HG02571 (cell line): ENCODE data around the gene COX5A.
"Not testable (repeated sequence)": the region's sequence is repeated elsewhere in the genome, so short reads cannot be mapped to it uniquely, and the experiment has no call there.

Source experiments
- ATAC-seq: cut with Tn5 transposase; IDR thresholded peaks from one replicate; pipeline ENCODE4 v1.9.1; 2021; ENCODE audit warnings: mild to moderate bottlenecking, moderate library complexity; ENCODE audit not compliant: unreplicated experiment

COX5A gene

DNA sequence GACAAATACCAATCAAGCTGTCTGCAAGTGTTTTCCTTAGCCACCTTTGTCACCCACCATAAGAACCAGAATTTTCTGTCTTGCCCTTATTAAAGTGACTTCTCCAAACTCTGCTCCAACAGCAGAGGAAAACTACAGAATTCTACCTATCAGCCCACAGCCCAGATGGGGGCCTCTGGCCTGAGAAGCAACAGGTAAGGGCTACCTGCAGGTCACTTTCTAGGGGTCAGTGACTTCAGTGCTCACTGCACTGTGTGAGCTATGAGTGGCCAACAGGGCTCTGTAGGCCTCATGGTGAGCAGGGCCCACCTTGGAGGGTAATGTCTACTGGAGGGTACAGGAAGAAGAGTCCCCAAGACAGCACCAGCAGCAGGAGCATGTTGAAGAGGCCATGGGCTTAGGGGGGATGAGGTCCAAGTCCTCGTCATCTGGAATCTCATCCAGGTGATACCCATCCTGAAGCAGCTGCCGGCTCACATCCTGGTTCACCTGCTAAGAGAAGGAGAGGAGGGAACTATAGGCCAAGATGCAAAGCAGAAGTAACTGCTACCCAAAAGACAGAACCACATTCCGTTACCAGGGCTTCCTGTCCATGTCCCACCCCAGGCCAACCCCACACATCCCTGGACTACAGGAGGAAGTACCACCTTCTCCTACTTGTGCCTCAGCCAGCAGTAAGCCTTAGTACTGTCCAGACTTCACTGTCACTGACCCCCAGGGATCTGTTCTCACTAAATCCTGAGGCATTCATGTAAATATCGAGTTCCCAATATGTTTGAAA, 35.4 kb downstream of the COX5A start:
- ATAC-seq: no peak

DNA sequence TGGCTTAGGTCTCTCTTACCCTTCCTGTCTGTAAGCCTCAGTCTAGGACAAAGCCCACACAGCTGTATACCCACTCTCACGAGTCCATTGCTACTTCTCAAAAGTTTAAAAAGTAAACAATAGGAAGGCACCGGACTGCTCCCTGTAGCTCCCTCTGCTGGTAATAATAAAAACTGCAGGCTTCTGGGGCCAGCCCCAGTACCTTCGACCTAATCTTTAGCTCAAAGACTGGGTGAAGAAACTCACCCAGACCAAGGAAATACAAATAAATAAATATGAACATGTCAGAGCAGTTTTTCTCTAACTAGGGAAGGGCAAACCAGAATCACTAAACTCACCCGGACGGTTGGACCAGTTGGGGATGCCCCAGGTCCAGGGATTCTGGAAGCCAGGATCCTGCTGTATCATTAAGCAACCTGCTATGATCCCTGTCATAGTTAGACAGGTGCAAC, 36.2 kb downstream of the COX5A start:
- no peak for ATAC-seq

DNA sequence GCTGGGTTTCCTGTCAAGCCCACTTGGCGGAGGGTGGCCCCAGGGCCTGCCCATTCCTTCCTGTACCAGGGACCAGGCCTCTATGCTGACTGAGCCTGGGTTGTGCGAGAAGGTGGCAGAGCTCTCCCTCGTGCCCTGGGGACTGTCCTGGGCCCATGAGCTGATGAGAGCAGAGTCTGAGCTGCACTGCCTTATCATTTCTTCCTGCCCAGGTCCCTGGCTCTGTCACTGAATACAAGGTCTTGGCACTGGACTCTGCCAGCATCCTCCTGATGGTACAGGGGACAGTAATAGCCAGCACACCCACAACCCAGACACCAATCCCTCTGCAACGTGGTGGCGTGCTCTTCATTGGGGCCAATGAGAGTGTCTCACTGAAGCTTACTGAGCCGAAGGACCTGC, 40.6 kb downstream of the COX5A start:
- ATAC-seq: no peak

DNA sequence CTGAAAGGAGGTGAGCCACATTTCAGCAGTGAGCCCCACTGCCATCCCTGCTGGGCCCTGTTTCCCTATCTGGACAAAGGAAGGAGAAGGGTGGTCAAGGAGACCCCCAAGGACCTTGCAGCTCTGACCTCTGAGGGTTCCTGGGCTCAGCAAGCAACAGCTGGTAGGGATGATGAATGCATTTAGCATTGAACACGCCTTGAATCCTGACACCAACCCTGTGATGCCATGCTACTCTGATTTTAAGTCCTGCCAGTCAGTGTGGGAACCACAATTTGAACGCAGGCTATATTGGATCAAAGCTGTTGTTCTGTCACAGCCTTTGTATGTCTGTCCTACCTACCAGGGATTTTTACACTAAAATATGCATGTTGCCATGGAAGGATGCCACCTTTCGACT, 41.6 kb downstream of the COX5A start:
- ATAC-seq: no peak

DNA sequence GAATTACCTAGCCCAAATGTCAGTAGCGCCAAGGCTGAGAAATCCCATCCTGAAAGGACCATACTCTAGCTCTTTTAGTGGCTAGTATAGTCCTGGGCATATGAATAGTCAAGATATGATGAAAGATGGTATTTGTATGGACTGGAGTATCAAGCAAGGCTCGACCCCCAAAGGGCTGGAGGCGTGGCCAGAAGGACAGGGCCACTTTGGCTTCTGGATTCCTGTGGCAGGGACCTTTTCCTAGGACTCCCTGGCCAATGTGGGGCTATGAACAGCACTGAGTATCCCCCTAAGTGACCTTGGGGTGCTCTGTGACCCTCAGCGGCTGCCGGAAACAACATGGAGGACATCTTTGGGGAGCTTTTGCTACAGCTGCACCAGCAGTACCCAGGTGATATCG, 42.0 kb downstream of the COX5A start:
- no peak for ATAC-seq

DNA sequence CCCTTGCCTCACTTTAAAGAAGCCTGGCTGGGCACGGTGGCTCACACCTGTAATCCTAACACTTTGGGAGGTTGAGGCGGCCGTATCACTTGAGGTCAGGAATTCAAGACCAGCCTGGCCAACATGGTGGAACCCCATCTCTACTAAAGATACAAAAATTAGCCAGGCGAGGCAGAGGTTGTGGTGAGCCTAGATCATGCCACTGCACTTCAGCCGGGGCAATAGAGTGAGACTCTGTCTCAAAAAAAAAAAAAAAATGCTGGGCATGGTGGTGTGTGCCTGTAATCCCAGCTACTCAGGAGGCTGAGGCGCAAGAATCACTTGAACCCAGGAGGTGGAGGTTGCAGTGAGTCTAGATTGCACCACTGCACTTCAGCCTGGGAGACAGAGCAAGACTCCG, 43.5 kb downstream of the COX5A start:
- ATAC-seq: not testable (repeated sequence)

DNA sequence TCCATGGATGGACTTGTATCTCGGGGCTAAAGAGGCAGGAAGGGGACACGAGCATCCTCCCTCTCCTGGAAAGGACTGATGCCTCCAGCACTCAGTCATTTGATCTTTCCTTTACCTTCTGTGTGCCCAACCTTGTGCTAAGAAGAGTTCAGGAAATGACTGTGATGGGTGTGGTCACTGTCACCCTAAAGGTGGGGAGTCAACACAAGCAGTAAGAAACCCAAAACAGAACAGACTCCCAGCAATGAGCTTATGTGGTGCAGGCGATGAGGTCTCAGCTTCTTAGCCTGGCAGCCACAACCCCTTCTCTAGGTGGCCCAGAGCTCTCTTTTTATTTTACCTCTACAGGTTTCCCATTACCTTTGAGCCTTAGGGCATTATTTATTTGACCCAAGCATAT, 44.2 kb downstream of the COX5A start:
- no peak for ATAC-seq

DNA sequence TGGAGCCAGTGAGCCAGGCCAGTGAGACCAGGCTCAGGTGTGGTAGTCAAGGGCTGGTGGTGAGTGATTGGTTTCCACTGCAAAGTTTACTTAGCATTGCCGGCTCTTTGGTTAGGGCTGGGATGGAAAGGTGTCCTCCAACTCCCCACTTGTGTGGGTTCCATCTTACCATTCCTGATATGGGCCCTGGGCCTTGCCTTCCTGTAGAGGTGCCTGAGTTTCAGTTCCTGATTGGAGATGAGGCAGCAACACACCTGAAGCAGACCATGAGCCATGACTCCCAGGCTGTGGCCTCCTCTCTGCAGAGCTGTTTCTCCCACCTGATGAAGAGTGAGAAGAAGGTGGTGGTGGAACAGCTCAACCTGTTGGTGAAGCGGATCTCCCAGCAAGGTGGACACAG, 44.9 kb downstream of the COX5A start:
- no peak for ATAC-seq

DNA sequence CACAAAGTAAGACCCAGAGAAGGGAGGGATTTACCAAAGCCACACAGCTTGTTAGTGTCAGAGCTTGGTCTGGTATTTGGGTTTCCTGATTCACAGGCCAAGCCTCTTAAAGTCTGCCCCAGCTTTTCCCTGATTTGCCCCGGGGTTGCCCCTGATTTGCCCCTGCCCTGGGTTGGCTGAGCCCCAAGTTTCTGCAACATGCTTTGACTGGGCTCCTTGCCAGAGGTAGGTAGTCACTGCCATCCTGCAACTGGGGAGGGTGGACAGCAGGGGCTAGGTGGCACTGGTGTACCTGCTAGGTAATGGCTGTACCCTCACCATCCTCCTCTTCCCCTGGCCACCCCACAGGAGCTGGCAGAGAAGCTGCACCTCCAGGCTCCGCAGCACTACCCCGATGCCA, 45.6 kb downstream of the COX5A start:
- no peak for ATAC-seq

DNA sequence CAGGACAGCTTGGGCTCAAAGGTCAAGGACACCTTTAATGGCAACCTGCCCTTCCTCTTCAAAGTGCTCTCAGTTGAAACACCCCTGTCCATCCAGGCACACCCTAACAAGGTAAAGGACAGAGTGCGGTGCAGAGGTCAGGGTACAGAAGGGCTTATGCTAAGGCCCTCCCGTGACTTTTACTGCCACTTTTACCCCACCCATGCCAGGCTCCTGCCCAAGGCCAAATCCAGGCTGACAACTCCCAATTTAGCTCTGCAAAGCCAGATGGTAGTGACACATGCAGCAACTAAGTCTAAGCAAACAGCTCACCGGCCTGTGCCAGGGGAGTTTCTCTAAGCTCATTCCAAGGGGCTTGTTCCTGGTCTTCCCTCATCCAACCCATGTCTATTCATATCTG, 46.4 kb downstream of the COX5A start:
- no peak for ATAC-seq

DNA sequence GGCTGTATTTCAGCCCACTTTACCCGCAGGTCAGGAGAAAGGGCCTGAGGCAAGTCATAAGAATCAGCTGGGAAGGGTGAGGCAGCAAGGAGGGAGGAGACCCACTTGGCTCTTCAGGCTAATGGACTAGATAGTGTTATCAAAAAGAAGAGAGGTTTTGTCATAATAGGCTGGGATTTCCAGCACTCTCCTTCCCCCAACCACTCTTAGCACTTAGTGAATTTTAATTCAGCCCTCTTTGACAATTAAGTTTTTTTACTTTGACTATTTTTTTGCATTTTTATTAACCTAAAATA, 47.3 kb downstream of the COX5A start:
- no peak for ATAC-seq

DNA sequence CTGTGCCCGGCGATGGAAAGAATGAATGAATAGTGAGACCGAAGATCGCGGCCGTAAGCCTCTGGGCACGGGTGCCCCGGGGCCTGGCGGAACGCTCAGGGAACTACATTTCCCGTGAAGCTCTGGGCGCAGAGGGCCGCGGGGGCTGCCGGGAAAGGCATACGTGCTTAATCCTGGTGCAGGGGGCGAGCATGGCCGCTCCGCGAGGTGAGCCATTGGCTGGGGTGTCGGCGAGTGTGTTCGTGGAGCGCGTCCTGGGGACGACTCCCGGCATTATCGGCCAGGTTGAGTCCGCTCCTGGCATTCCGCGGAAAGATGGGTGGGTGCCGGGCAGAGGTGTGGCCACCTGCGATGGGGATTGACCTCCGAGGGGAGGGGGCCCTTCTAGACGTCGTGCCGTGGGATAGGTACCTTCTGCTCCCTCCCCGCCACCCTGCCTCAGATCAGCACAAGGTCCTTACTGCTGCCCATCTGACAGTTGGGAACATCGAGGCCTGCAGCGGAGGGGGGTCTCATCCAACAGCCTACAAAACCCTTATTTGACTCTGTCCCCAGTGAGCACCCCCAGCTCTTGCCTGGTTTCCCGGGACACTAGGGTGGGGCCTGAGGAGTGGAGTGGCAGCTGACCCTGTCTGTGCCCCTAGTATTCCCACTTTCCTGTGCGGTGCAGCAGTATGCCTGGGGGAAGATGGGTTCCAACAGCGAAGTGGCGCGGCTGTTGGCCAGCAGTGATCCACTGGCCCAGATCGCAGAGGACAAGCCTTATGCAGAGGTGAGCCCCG, 47.8 kb downstream of the COX5A start, which contains the start of gene MPI:
Gene MPI (plus strand): TSS at position 160 of the 782 bp plus-strand sequence. CDS start 32 bp downstream, at position 192.
- ATAC-seq: peak; percentile 89

DNA sequence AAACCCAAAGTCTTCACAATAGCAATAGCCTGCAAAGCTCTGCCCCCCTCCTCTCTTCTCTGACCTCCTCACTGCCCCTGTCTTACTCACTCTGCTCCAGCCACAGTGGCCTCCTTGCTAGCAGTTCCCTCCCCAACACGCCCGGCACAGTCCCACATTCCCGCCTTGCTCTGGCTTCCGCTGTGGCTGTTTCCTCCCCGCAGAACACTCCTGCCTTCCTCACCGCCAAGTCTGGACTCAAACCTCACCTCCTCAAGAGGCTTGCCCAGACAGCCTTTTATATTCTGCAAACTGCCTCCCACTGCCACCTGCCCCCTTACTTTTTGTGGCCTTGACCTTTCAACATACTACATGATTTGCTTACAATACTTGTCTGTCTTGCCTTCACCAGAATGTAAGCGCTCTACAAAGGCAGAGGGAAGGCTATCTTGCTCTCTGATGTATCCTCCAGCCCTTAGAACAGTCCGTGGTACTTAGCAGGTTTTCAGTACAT, 48.4 kb downstream of the COX5A start:
- ATAC-seq: peak; percentile 21

DNA sequence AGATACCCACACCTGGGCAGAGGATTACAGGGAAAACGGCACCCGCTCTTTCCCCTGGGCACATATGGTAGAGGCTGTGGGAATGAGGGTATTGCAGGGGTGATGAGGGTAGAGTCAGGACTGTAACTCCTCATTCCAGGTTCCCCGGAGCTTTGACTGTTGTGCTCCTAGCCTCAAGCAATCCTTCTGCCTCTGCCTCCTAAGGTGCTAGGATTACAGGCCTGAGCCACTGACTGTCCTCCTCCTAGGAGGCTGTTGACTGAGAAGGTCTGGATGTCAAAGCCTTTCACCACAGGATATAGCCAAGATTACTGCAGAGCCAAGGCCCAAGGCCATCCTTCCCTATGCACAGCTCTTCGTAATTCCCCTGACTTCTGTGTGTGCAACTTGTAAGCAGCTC, 49.2 kb downstream of the COX5A start:
- ATAC-seq: no peak

DNA sequence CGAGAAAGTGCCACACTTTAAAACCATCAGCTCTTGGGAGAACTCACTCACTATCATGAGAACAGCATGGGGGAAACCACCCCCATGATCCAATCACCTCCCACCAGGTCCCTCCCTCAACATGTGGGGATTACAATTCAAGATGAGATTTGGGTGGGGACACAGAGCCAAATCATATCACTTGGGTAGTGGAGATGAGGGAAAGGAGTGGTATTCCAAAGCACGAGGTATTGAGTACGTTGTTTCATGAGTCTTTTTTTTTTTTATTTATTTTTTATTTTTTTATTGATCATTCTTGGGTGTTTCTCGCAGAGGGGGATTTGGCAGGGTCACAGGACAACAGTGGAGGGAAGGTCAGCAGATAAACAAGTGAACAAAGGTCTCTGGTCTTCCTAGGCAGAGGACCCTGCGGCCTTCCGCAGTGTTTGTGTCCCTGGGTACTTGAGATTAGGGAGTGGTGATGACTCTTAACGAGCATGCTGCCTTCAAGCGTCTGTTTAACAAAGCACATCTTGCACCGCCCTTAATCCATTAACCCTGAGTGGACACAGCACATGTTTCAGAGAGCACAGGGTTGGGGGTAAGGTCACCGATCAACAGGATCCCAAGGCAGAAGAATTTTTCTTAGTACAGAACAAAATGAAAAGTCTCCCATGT, 50.2 kb downstream of the COX5A start:
- not testable (repeated sequence) for ATAC-seq

DNA sequence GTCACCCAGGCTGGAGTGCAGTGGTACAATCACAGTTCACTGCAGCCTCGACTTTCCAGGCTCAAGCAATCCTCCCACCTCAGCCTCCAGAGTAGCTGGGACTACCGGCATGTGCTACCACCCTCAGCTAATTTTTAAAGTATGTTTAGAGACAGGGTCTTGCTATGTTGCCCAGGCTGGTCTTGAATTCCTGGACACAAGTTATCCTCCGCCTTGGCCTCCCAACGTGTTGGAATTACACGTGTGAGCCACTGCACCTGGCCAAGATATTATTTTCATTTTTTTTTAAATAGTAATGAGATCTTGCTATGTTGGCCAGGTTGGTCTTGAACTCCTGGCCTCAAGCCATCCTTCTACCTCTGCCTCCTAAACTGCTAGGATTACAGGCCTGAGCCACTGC, 52.4 kb downstream of the COX5A start:
- ATAC-seq: no peak

DNA sequence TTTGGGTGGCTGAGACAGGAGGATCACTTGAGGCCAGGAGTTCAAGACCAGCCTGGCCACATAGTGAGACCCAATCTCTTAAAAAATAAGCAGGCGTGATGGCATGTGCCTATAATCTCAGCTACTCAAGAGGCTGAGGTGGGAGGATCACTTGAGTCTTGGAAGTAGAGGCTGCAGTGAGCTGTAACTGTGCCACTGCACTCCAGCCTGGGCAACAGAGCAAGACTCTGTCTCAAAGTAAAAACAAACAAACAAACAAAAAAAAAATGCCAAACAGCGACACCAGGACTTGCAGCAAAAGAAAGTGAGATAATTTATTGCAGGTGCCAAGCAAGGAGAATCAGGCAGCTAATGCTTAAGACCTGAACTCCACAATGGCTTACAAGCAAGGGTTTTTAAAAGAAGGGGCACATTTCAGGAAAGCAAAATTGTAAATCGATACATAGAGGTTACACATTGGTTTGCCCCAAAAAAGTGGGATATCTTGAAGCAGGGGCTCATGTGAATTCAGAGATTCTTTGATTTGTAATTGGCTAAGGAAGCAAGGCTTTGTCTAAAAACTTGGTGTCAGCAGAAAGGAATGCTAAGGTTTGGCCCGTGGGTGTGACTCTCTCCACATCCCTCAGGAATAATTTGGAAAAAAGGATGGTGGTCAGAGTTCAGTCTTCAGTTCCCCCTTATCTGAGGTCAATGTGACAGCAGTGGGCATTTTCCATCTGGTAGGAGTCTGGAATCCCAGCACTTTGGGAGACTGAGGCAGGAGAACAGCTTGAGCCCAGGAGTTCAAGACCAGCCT, 53.2 kb downstream of the COX5A start:
- ATAC-seq: no peak

DNA sequence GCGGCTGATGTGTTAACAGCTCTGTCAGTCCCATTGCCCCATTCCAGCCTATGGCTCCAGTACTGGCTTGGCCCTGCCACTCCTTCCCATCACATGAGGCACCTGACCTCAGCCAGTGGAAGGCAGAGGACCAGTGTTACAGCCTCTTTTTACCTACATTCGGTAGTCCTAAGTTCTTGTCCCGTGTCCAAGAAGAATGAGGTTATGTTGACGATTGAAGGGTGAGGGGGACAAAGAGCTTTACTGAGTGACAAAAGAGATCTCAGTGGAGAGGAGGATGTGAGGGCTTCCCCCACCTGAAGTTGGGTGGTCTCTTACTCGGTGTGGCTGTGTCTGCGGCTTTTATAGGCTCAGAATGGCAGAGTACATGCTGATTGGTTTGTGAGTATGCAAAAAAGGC, 55.3 kb downstream of the COX5A start:
- ATAC-seq: no peak

DNA sequence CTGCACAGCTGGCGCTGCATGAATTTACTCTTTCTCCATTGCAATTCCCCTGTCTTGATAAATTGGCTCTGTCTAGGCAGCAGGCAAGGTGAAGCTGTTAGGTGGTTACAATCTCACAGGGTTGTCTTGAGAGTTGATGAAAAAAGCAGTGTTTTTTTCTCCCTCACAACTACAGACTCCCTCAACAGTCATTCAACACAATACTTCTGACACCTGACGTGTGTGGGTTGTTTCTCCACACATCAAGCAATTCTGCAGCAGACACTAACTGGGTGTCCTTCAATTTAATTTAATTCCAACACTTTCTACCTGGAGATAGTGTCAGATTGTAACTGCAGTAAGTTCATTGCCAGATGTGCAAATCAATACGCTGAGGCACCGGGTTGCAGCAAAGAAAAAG, 59.6 kb downstream of the COX5A start:
- ATAC-seq: no peak

DNA sequence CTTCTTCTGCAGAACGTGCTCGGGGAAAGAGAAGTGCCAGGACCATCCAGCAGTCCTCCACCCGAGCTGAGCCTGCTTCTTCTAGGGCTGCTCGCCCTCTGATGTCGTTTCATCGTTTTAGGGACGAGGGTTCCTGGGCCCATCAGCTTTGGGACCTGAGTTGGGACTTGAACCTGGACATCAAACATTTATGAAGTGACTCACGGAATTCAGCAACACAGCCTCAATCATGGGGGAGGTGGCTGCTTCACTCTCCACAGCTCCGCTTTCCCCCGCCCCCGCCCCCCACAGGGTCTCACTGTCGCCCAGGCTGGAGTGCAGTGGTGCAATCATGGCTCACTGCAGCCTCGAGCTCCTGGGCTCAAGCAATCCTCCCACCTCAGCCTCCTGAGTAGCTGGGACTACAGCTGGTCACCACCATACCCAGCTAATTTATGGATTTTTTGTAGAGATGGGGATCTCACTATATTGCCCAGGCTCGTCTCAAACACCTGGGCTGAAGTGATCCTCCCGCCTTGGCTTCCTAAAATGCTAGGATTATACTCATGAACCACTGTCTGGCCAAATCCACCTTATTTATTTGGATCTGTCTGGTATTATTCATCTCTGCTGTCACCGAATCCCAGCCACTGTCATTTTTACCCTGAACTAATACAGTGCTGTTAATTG, 64.0 kb downstream of the COX5A start:
- ATAC-seq: no peak
